Gastrocnemius medialis (tissue), 4 donors: ENCODE results near the gene AFAP1.

Source experiments
- POLR2A ChIP-seq, 2 donors: fragments of 450-650 bp; IDR thresholded peaks; one replicate each; pipeline ENCODE4 v1.6.1; 2017; ENCODE audit warnings: antibody characterized with exemption in 2 of 2, mild to moderate bottlenecking in 2 of 2, moderate library complexity in 2 of 2
- TF ChIP-seq, protein P1 (sequence below), 5 experiments: fragments of 450-650 bp in 3 of 5; fragments of 200-600 bp in 2 of 5; sonication (generic) in 2 of 5; IDR thresholded peaks in 4 of 5; conservative IDR thresholded peaks in 1 of 5; 1 replicate in 4 of 5; 2 replicates in 1 of 5; pipeline ENCODE4 v1.5.1; 2016 to 2019; ENCODE audit warnings: antibody characterized with exemption in 5 of 5, mild to moderate bottlenecking in 3 of 5, moderate library complexity in 3 of 5

DNA sequence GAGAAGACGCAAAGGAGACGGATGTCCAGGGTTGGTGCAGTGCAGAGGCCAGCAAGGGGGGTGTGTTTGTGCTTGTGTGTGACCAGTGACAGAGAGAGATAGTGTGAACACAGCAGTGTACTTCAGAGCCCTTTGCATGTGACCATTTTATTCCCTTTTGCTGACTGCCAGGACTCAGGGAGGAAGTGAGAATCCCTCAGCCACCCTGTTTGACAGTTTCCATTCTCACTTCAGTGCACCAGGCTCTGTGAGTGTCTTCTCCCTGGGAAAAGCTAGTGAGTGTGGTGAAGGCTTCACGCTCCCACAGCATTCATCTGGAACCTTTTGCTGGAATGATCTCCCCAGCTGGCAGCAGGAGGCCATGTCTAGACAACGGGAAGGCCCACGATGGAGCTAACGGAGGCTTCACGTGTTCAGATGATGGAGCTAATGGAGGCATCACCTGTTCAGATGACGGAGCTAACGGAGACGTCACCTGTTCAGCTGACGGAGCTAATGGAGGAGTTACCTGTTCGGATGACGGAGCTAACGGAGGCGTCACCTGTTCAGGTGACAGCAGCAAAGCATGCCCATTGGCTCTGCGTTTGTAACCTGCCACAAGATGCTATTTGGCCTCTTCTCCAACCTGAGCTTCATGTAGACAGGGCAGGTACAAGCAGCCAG, 195.4 kb downstream of the AFAP1 start:
- TF ChIP-seq, protein P1, sequence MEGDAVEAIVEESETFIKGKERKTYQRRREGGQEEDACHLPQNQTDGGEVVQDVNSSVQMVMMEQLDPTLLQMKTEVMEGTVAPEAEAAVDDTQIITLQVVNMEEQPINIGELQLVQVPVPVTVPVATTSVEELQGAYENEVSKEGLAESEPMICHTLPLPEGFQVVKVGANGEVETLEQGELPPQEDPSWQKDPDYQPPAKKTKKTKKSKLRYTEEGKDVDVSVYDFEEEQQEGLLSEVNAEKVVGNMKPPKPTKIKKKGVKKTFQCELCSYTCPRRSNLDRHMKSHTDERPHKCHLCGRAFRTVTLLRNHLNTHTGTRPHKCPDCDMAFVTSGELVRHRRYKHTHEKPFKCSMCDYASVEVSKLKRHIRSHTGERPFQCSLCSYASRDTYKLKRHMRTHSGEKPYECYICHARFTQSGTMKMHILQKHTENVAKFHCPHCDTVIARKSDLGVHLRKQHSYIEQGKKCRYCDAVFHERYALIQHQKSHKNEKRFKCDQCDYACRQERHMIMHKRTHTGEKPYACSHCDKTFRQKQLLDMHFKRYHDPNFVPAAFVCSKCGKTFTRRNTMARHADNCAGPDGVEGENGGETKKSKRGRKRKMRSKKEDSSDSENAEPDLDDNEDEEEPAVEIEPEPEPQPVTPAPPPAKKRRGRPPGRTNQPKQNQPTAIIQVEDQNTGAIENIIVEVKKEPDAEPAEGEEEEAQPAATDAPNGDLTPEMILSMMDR (IDR thresholded peaks at IDR 0.05 in 4 of 5, conservative IDR thresholded peaks at IDR 0.05 in 1 of 5), result no peak
- TF ChIP-seq POLR2A (IDR thresholded peaks at IDR 0.05), result no peak
